HG02642 (cell line): Measurements from ENCODE around the gene USP17L24.
"Not testable (repeated sequence)": the region's sequence is repeated elsewhere in the genome, so short reads cannot be mapped to it uniquely, and the experiment has no call there.

ENCODE experiments used
- ATAC-seq: cut with Tn5 transposase; IDR thresholded peaks from one replicate; pipeline ENCODE4 v1.9.1; 2021; ENCODE audit warnings: mild to moderate bottlenecking; ENCODE audit not compliant: unreplicated experiment, poor library complexity

USP17L24 gene, protein sequence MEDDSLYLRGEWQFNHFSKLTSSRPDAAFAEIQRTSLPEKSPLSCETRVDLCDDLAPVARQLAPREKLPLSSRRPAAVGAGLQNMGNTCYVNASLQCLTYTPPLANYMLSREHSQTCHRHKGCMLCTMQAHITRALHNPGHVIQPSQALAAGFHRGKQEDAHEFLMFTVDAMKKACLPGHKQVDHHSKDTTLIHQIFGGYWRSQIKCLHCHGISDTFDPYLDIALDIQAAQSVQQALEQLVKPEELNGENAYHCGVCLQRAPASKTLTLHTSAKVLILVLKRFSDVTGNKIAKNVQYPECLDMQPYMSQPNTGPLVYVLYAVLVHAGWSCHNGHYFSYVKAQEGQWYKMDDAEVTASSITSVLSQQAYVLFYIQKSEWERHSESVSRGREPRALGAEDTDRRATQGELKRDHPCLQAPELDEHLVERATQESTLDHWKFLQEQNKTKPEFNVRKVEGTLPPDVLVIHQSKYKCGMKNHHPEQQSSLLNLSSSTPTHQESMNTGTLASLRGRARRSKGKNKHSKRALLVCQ

DNA sequence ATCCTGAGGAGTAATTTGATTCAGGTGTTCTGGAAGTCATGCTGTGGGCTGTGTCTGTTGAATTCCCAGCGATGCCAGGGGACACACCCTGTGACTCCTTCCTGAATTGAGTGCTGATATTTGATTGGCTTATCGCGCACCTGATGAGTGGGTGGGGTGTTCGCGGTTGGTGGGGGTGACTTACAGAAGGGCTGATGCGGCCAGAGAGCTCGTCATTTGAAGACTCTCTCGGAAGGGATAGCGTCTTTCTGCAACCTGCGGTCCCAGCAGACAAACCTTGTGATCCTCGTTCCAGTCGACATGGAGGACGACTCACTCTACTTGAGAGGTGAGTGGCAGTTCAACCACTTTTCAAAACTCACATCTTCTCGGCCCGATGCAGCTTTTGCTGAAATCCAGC, at the start of gene USP17L24:
Gene USP17L24 (plus strand): TSS at position 301 of the 400 bp plus-strand sequence. CDS start 0 bp downstream, at position 301.
- ATAC-seq: not testable (repeated sequence)

DNA sequence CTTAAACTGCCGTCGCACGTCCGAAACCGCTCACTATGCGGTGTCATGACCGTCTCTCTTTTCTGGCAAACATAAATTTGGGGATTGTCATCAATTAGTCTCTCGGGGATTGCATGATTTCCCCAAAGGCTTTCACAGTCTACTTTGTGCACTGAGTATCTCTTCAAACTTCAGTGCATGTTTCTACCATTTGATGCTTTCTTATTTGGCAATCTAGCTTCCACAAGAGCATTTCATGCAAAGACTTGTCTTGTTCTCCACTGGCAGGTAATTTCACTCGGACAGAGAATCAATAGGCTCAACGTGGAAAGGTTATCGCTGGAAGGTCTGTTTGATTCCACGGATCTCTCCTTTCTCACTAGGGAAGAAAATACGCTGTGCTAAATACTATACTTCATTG, 774 bp upstream of the USP17L24 start:
- ATAC-seq: not testable (repeated sequence)

DNA sequence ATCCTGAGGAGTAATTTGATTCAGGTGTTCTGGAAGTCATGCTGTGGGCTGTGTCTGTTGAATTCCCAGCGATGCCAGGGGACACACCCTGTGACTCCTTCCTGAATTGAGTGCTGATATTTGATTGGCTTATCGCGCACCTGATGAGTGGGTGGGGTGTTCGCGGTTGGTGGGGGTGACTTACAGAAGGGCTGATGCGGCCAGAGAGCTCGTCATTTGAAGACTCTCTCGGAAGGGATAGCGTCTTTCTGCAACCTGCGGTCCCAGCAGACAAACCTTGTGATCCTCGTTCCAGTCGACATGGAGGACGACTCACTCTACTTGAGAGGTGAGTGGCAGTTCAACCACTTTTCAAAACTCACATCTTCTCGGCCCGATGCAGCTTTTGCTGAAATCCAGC, 4.6 kb downstream of the USP17L24 start, which contains the start of gene USP17L25:
Gene USP17L25 (plus strand): TSS at position 301 of the 400 bp plus-strand sequence. CDS start 0 bp downstream, at position 301.
- not testable (repeated sequence) for ATAC-seq

DNA sequence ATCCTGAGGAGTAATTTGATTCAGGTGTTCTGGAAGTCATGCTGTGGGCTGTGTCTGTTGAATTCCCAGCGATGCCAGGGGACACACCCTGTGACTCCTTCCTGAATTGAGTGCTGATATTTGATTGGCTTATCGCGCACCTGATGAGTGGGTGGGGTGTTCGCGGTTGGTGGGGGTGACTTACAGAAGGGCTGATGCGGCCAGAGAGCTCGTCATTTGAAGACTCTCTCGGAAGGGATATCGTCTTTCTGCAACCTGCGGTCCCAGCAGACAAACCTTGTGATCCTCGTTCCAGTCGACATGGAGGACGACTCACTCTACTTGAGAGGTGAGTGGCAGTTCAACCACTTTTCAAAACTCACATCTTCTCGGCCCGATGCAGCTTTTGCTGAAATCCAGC, 9.4 kb downstream of the USP17L24 start, which contains the start of gene USP17L26:
Gene USP17L26 (plus strand): TSS at position 301 of the 400 bp plus-strand sequence. CDS start 0 bp downstream, at position 301.
- not testable (repeated sequence) for ATAC-seq

DNA sequence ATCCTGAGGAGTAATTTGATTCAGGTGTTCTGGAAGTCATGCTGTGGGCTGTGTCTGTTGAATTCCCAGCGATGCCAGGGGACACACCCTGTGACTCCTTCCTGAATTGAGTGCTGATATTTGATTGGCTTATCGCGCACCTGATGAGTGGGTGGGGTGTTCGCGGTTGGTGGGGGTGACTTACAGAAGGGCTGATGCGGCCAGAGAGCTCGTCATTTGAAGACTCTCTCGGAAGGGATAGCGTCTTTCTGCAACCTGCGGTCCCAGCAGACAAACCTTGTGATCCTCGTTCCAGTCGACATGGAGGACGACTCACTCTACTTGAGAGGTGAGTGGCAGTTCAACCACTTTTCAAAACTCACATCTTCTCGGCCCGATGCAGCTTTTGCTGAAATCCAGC, 14.1 kb downstream of the USP17L24 start, which contains the start of gene USP17L5:
Gene USP17L5 (plus strand): TSS at position 301 of the 400 bp plus-strand sequence. CDS start 0 bp downstream, at position 301.
- ATAC-seq: not testable (repeated sequence)

DNA sequence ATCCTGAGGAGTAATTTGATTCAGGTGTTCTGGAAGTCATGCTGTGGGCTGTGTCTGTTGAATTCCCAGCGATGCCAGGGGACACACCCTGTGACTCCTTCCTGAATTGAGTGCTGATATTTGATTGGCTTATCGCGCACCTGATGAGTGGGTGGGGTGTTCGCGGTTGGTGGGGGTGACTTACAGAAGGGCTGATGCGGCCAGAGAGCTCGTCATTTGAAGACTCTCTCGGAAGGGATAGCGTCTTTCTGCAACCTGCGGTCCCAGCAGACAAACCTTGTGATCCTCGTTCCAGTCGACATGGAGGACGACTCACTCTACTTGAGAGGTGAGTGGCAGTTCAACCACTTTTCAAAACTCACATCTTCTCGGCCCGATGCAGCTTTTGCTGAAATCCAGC, 18.9 kb downstream of the USP17L24 start, which contains the start of gene USP17L27:
Gene USP17L27 (plus strand): TSS at position 301 of the 400 bp plus-strand sequence. CDS start 0 bp downstream, at position 301.
- not testable (repeated sequence) for ATAC-seq

DNA sequence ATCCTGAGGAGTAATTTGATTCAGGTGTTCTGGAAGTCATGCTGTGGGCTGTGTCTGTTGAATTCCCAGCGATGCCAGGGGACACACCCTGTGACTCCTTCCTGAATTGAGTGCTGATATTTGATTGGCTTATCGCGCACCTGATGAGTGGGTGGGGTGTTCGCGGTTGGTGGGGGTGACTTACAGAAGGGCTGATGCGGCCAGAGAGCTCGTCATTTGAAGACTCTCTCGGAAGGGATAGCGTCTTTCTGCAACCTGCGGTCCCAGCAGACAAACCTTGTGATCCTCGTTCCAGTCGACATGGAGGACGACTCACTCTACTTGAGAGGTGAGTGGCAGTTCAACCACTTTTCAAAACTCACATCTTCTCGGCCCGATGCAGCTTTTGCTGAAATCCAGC, 23.6 kb downstream of the USP17L24 start, which contains the start of gene USP17L28:
Gene USP17L28 (plus strand): TSS at position 301 of the 400 bp plus-strand sequence. CDS start 0 bp downstream, at position 301.
- ATAC-seq: not testable (repeated sequence)

DNA sequence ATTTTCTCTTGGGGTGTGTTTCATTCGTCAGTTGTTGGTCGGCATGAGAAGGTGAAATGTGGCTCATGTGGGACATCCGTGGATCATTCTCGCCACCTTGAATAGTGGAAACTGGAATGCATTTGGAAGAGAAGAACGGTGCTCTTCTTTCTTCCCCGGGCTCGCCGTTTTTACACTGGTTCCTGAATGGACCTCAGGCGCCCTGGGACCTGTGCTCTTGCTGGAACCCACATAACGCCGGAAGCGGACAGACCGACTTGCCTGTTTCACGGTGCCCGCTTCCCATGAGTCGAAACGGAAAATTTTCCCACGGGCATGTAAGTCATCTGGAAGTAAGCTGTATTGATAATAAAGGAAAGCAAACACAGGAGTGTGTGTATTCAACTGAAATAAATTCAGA, 25.9 kb downstream of the USP17L24 start:
- not testable (repeated sequence) for ATAC-seq

DNA sequence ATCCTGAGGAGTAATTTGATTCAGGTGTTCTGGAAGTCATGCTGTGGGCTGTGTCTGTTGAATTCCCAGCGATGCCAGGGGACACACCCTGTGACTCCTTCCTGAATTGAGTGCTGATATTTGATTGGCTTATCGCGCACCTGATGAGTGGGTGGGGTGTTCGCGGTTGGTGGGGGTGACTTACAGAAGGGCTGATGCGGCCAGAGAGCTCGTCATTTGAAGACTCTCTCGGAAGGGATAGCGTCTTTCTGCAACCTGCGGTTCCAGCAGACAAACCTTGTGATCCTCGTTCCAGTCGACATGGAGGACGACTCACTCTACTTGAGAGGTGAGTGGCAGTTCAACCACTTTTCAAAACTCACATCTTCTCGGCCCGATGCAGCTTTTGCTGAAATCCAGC, 28.4 kb downstream of the USP17L24 start, which contains the start of gene USP17L29:
Gene USP17L29 (plus strand): TSS at position 301 of the 400 bp plus-strand sequence. CDS start 0 bp downstream, at position 301.
- ATAC-seq: not testable (repeated sequence)

DNA sequence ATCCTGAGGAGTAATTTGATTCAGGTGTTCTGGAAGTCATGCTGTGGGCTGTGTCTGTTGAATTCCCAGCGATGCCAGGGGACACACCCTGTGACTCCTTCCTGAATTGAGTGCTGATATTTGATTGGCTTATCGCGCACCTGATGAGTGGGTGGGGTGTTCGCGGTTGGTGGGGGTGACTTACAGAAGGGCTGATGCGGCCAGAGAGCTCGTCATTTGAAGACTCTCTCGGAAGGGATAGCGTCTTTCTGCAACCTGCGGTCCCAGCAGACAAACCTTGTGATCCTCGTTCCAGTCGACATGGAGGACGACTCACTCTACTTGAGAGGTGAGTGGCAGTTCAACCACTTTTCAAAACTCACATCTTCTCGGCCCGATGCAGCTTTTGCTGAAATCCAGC, 37.9 kb downstream of the USP17L24 start, which contains the start of gene USP17L30:
Gene USP17L30 (plus strand): TSS at position 301 of the 400 bp plus-strand sequence. CDS start 0 bp downstream, at position 301.
- ATAC-seq: not testable (repeated sequence)
